Calu3 (cell line): ENCODE measurements around the gene ZNF174. TPM values are rescaled to one million over a fixed set of nuclear protein-coding genes. Genes with fewer than 3 reads are reported as not detected.

Experiments used
- BruUV-seq: library from RNA; stranded (reverse); fragments of 400-500 nt; replicated peaks from 2 replicates; lab custom pipeline; 2021; lab: Mats Ljungman, UMichigan
- CTCF ChIA-PET: fragments of 300-600 bp; sonication (Branson Sonifier 250); formaldehyde crosslinking; loops from one replicate; lab custom pipeline; 2022; ENCODE audit warnings: antibody characterized with exemption; lab: Charles Lee
- DNase-seq: peaks from one replicate; pipeline ENCODE4 v3.0.0; 2022
- H3K27ac Mint-ChIP-seq: one replicate; pipeline ENCODE4 v1.8.0; 2022; ENCODE audit warnings: mixed read lengths; ENCODE audit not compliant: unreplicated experiment
- H3K27me3 Mint-ChIP-seq: one replicate; pipeline ENCODE4 v1.8.0; 2022; ENCODE audit warnings: mixed read lengths; ENCODE audit not compliant: unreplicated experiment
- H3K36me3 Mint-ChIP-seq: one replicate; pipeline ENCODE4 v1.8.0; 2022; ENCODE audit warnings: mild to moderate bottlenecking, moderate library complexity, mixed read lengths; ENCODE audit not compliant: insufficient read depth, unreplicated experiment
- H3K4me1 Mint-ChIP-seq: one replicate; pipeline ENCODE4 v1.8.0; 2022; ENCODE audit warnings: mild to moderate bottlenecking, low read depth, mixed read lengths; ENCODE audit not compliant: unreplicated experiment
- H3K4me3 Mint-ChIP-seq: one replicate; pipeline ENCODE4 v1.8.0; 2022; ENCODE audit warnings: mild to moderate bottlenecking, low read depth, moderate library complexity, mixed read lengths; ENCODE audit not compliant: unreplicated experiment
- H3K9me3 Mint-ChIP-seq: one replicate; pipeline ENCODE4 v1.8.0; 2022; ENCODE audit warnings: low read depth, mixed read lengths; ENCODE audit not compliant: unreplicated experiment
- CTCF ChIP-seq: fragments of 200-600 bp; IDR thresholded peaks from one replicate; pipeline ENCODE4 v1.8.0; 2022; ENCODE audit warnings: antibody characterized with exemption; ENCODE audit not compliant: unreplicated experiment
- intact Hi-C: fragments of 100-400 bp; cut with micrococcal nuclease; formaldehyde crosslinking; loops from one replicate; pipeline ENCODE4 v1.10.0; 2022; ENCODE audit not compliant: unreplicated experiment
- total RNA-seq: library from RNA; stranded (reverse); gene quantifications from 2 replicates; pipeline ENCODE4 v1.2.3, GENCODE V29; 2022

The ZNF174 gene
- total RNA-seq, 1 experiment from 2014 or later = 13.8 TPM

- peaks cover 12% of the 10 kb centered on the region for H3K36me3 Mint-ChIP-seq
- H3K4me3 Mint-ChIP-seq = no peak overlapping the region
- DNase-seq = no peak
- CTCF ChIA-PET = no interaction called here
- H3K9me3 Mint-ChIP-seq = peaks cover 9% of the 10 kb centered on the region
- no peak for TF ChIP-seq CTCF
- H3K27me3 Mint-ChIP-seq = no peaks in the 10 kb centered on the region
- no peak overlapping the region for H3K27ac Mint-ChIP-seq
- no TSS peak for BruUV-seq
- H3K4me1 Mint-ChIP-seq = no peaks in the 10 kb centered on the region
- intact Hi-C loops = no loop called here
Observed at GRCh38 chr16:3413730-3414379, 12.8 kb downstream of the ZNF174 start.

- TF ChIP-seq CTCF = no peak
- peaks cover 27% of the 10 kb centered on the region for H3K27me3 Mint-ChIP-seq
- no peaks in the 10 kb centered on the region for H3K36me3 Mint-ChIP-seq
- no peak for DNase-seq
- no peak overlapping the region for H3K4me3 Mint-ChIP-seq
- peaks cover 6% of the 10 kb centered on the region for H3K9me3 Mint-ChIP-seq
- H3K27ac Mint-ChIP-seq = no peak overlapping the region
- CTCF ChIA-PET = interaction anchor here (0.5 to 0.6 kb wide), 2 partner anchors 66 to 676 kb away, joined by 3 to 5 read pairs; no protein-coding TSS in a partner anchor
- BruUV-seq = no TSS peak
- H3K4me1 Mint-ChIP-seq = no peaks in the 10 kb centered on the region
- intact Hi-C loops = no loop called here
Observed at GRCh38 chr16:3431779-3432219, 30.8 kb downstream of the ZNF174 start.

GRCh38 chr16:3434373-3434772, 33.4 kb downstream of the ZNF174 start:
- BruUV-seq = no TSS peak
- H3K9me3 Mint-ChIP-seq = peaks cover 6% of the 10 kb centered on the region

GRCh38 chr16:3439637-3440036, 38.6 kb downstream of the ZNF174 start:
- Mint-ChIP-seq H3K9me3 (peaks cover 7% of the 10 kb centered on the region), H3K4me1 (no peaks in the 10 kb centered on the region), H3K27me3 (peaks cover 30% of the 10 kb centered on the region), H3K4me3 (no peak overlapping the region), H3K27ac (no peak overlapping the region), H3K36me3 (peaks cover 38% of the 10 kb centered on the region)
- no peak for DNase-seq
- TF ChIP-seq CTCF = no peak
- BruUV-seq = no TSS peak
- intact Hi-C loops = no loop called here
- CTCF ChIA-PET = no interaction called here

More at GRCh38 chr16:3434373-3434772, 33.4 kb downstream of the ZNF174 start:
- intact Hi-C loops = no loop called here
- Mint-ChIP-seq H3K27me3 (peaks cover 36% of the 10 kb centered on the region), H3K4me1 (no peaks in the 10 kb centered on the region), H3K4me3 (no peak overlapping the region), H3K36me3 (peaks cover 7% of the 10 kb centered on the region), H3K27ac (no peak overlapping the region)
- no peak for DNase-seq
- CTCF ChIA-PET = no interaction called here
- TF ChIP-seq CTCF = no peak
